ENCODE data around the gene PADI2. TPM values are rescaled to one million over a fixed set of nuclear protein-coding genes. Genes with fewer than 3 reads are reported as not detected.

Gene PADI2
- total and polyA plus RNA-seq, 8 donors = 0.31 to 86.0 (median 1.3) TPM; not detected in 1

DNA sequence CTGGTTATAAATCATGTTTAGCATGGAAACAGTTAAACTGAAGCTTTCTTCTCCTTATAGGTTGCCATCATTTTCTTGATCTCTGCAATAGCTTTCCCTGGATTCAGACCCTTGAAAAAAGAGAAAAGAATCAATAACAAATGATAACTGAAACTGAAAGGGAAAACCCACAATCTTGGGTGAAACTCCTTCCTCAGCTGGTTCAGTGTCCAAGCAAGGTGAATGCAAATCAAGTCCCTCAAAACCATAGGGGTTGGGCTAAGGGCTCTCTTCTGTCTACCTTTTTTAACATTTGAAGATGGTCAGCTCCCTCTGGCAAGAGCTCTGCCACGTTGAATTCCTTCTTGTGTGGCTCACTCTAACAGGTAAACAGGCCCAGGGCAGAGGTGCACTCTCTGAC is 100.4 kb downstream of the PADI2 start:
- Histone ChIP-seq H3K4me1 (no peaks in the 10 kb centered on the region), H3K27ac (no peak overlapping the region), H3K27me3 (no peaks in the 10 kb centered on the region), H3K36me3 (peaks cover 51 to 68% (median 65%) of the 10 kb centered on the region in 4 donors), H3K9me3 (no peaks in the 10 kb centered on the region), H3K4me3 (no peak overlapping the region)
- no peak for DNase-seq
- no peak for TF ChIP-seq POLR2AphosphoS5 (IDR thresholded peaks at IDR 0.05)
- 17 to 35% (median 32%) methylated on average over 1 of the region's 1 CpG for WGBS, 5 donors
- intact Hi-C loops (cut with DNase I; ENCODE audit: low total_unique reads) = no loop called here

DNA sequence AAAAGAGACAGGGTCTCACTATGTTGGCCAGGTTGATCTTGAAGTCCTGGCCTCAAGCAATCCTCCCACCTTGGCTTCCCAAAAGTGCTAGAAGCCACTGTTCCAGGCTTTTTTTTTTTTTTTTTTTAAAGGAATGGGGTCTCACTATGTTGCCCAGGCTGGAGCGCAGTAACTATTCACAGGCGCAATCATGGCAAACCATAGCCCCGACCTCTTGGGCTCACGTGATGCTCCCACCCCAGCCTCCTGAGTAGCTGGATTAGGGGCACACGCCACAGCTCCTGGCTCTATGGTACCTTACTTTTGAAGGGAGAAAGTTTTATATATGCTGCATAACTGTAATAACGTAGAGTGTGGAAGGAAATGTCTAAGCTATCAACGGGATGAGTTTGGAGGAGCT is 101.8 kb downstream of the PADI2 start:
- TF ChIP-seq POLR2A (IDR thresholded peaks at IDR 0.05) = no peak
- Histone ChIP-seq H3K4me1 (peaks cover 0 to 4% (median 2%) of the 10 kb centered on the region in 4 donors), H3K4me3 (no peak overlapping the region), H3K9me3 (no peaks in the 10 kb centered on the region), H3K36me3 (peaks cover 39 to 54% (median 51%) of the 10 kb centered on the region in 4 donors), H3K27me3 (no peaks in the 10 kb centered on the region), H3K27ac (no peak overlapping the region)
- WGBS, 5 donors = 92 to 97% (median 94%) methylated on average over 7 of the region's 7 CpGs
- DNase-seq = no peak
- intact Hi-C loops (cut with DNase I; ENCODE audit: low total_unique reads) = no loop called here

Other genes starting within 250 kb of the PADI2 start
- 1,000 to 10,000 TPM in 1 of 5 donors, under 1 TPM in 4; under 0.01 to 9,966 (median under 0.01) TPM for gene RNU1-2, start 223.5 kb downstream of the PADI2 start, total RNA-seq
- gene RNU1-2, start 223.5 kb downstream of the PADI2 start, polyA plus RNA-seq = not detected
- gene CROCC, start 197.5 kb downstream of the PADI2 start, total RNA-seq = 100 to 1,000 TPM in 1 of 5 donors, 10 to 100 TPM in 4; 14.0 to 942 (median 49.1) TPM
- 10 to 100 TPM; 17.0 to 27.1 (median 26.2) TPM for gene CROCC, start 197.5 kb downstream of the PADI2 start, polyA plus RNA-seq
- 10 to 100 TPM in 1 of 5 donors, 1 to 10 TPM in 3, not detected in 1; 5.5 to 31.5 (median 9.3) TPM for gene MFAP2, start 138.8 kb downstream of the PADI2 start, total RNA-seq
- 10 to 100 TPM in 1 of 3 donors, 1 to 10 TPM in 2; 2.7 to 10.8 (median 4.2) TPM for gene MFAP2, start 138.8 kb downstream of the PADI2 start, polyA plus RNA-seq
- gene ATP13A2, start 107.5 kb downstream of the PADI2 start, total RNA-seq = 100 to 1,000 TPM in 2 of 5 donors, 10 to 100 TPM in 3; 11.1 to 249 (median 42.6) TPM
- gene ATP13A2, start 107.5 kb downstream of the PADI2 start, polyA plus RNA-seq = 10 to 100 TPM; 14.2 to 22.5 (median 19.9) TPM
- gene SDHB, start 65.4 kb downstream of the PADI2 start, total RNA-seq = 100 to 1,000 TPM in 3 of 5 donors, 10 to 100 TPM in 2; 42.6 to 246 (median 117) TPM
- gene SDHB, start 65.4 kb downstream of the PADI2 start, polyA plus RNA-seq = 100 to 1,000 TPM in 2 of 3 donors, 10 to 100 TPM in 1; 91.6 to 151 (median 125) TPM
- under 1 TPM in 1 of 5 donors, not detected in 4; 0.37 TPM for gene PADI1, start 85.7 kb upstream of the PADI2 start, total RNA-seq
- 10 to 100 TPM in 1 of 3 donors, not detected in 2; 98.2 TPM for gene PADI1, start 85.7 kb upstream of the PADI2 start, polyA plus RNA-seq
- gene PADI3, start 129.6 kb upstream of the PADI2 start, total RNA-seq = not detected
- gene PADI3, start 129.6 kb upstream of the PADI2 start, polyA plus RNA-seq = 1 to 10 TPM in 1 of 3 donors, not detected in 2; 5.4 TPM
- gene PADI4, start 188.7 kb upstream of the PADI2 start, total RNA-seq = under 1 TPM in 1 of 5 donors, not detected in 4; 0.18 TPM
- under 1 TPM in 2 of 3 donors, not detected in 1; 0.08 to 0.25 TPM for gene PADI4, start 188.7 kb upstream of the PADI2 start, polyA plus RNA-seq

Measured in stomach (tissue), 9 donors.